Ramos (cell line): ENCODE data around the gene FAU.

Experiments
- in situ Hi-C: fragments of 300-500 bp; cut with MboI; formaldehyde crosslinking; loops from one replicate; pipeline ENCODE4 v1.14.3; 2022; ENCODE audit warnings: low sequenced_read_pairs; ENCODE audit not compliant: unreplicated experiment

The FAU gene

DNA sequence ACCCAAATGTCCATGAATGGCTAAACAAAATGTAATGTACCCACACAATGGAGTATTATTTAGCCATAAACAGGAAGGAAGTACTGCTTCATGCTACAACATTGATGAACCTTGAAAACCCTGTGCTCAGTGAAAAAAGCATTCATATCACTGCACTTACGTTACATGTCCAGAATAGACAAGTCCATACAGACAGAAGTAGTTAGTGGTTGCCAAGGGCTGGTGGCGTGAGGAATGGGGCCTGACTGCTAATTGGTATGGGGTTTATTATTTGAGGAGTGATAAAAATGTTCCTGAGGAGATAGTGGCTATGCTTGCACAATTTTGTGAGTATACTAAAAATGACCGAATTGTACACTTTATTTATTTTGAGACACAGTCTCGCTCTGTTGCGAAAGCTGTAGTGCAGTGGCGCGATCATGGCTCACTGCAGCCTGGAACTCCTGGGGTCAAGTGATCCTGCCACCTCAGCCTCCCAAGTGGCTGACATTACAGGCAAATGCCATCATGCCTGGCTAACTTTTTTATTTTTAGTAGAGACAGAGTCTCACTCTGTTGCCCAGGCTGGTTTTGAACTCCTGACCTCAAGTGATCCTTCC, 20.1 kb upstream of the FAU start:
- in situ Hi-C loops, result loop anchor here (25.0 kb wide), 1 partner anchor 905 kb away; the partner anchor contains the start of genes DNAJC4, FKBP2, NUDT22 and PPP1R14B

- in situ Hi-C loops, result loop anchor here (25.0 kb wide), 1 partner anchor 899 kb away; the partner anchor contains the start of genes DNAJC4, FKBP2, NUDT22 and PPP1R14B
These were observed 14.7 kb upstream of the FAU start for GRCh38 chr11:65136515-65137096.

- in situ Hi-C loops, result loop anchor here (25.0 kb wide), 1 partner anchor 898 kb away; the partner anchor contains the start of genes DNAJC4, FKBP2, NUDT22 and PPP1R14B
These were observed 13.8 kb upstream of the FAU start for GRCh38 chr11:65135633-65136145.

GRCh38 chr11:65134952-65135632, 13.2 kb upstream of the FAU start:
- in situ Hi-C loops, result loop anchor here (25.0 kb wide), 1 partner anchor 898 kb away; the partner anchor contains the start of genes DNAJC4, FKBP2, NUDT22 and PPP1R14B

GRCh38 chr11:65134240-65134951, 12.5 kb upstream of the FAU start, which contains the start of gene SYVN1:
SYVN1 (minus strand) TSS chr11:65134519; CDS start chr11:65133601, 918 bp downstream.
- in situ Hi-C loops, result loop anchor here (25.0 kb wide), 1 partner anchor 897 kb away; the partner anchor contains the start of genes DNAJC4, FKBP2, NUDT22 and PPP1R14B

GRCh38 chr11:65133724-65134123, 11.8 kb upstream of the FAU start:
- in situ Hi-C loops, result loop anchor here (25.0 kb wide), 1 partner anchor 896 kb away; the partner anchor contains the start of genes DNAJC4, FKBP2, NUDT22 and PPP1R14B

- in situ Hi-C loops, result loop anchor here (25.0 kb wide), 1 partner anchor 896 kb away; the partner anchor contains the start of genes DNAJC4, FKBP2, NUDT22 and PPP1R14B
These were observed 11.2 kb upstream of the FAU start for GRCh38 chr11:65132988-65133700.

GRCh38 chr11:65132238-65132987, 10.5 kb upstream of the FAU start:
- in situ Hi-C loops, result loop anchor here (25.0 kb wide), 1 partner anchor 895 kb away; the partner anchor contains the start of genes DNAJC4, FKBP2, NUDT22 and PPP1R14B

- in situ Hi-C loops, result loop anchor here (25.0 kb wide), 1 partner anchor 895 kb away; the partner anchor contains the start of genes DNAJC4, FKBP2, NUDT22 and PPP1R14B
These were observed 9.9 kb upstream of the FAU start for GRCh38 chr11:65131895-65132237.

GRCh38 chr11:65131417-65131776, 9.5 kb upstream of the FAU start:
- in situ Hi-C loops, result loop anchor here (25.0 kb wide), 1 partner anchor 894 kb away; the partner anchor contains the start of genes DNAJC4, FKBP2, NUDT22 and PPP1R14B

DNA sequence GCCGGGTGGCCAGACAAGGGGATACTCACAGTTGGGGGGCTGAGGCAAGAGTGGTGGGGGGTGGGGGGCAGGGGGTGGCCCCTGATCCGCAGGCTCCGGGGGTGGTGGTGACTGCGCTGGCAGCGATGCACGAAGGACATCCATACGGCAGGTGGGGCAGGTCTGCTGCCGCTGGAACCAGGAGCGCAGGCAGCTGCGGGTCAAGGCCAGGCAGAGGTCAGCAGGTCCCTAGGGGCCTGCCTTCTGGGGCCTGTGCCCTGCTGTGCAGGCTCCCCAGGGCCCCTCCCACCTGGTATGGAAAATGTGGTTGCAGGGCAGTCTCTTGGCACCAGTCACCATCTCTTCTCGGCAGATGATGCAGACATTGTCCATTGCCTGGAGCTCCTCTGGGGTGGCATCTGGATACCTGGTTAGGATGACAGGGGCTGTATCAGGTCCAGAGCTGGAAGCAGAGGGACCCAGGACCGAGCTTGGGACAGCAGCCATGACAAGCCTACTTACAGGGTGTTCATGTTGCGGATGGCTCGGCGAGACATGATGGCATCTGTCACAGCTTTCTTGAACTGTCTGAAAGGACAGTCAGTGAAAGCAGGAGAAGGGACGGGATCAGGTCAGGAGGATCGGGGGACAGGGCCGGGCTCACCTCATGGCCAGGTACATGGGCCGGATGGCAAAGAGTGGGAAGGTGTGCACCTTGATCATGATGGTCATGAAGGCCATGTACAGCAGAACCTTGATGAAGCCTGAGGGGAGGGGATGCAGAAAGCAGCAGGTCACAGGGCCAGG, 8.9 kb upstream of the FAU start:
- in situ Hi-C loops, result loop anchor here (25.0 kb wide), 1 partner anchor 894 kb away; the partner anchor contains the start of genes DNAJC4, FKBP2, NUDT22 and PPP1R14B

DNA sequence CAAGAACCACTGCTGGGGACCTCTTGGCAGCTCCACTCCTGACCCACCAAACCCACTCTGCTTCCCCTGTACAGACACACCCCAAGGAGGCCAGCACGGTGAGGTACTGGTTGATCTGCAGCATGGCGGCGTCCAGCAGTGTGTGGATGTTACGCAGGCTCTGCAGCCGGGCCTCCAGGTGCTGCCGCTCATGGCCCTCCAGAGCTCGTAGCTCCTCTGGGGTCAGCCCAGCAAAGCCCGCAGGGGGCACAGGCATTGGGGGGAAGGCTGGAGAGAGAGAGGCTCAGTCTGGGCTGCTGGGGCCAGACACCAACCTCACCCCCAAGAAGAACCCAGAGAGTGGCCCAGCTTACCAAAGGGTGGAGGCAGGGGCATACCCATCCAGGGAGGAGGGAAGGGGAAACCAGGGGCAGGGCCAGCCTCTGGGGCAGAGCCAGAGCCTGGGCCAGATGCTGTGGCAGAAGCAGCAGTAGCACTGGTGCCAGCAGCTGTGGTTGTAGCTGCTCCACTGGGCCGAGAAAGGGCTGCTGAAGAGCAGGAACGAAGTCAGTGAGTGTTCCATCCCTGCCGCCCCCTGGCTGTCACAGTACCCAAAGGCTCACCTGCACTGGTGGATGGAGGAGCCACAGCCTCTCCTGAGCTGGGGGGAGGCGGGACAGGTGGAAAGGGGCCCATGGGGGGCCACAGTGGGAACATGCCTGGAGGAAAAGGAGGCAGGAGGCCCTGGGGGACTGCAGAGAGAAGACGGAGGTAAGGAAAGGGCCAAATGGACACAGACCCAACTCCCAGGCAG, 7.9 kb upstream of the FAU start:
- in situ Hi-C loops, result loop anchor here (25.0 kb wide), 1 partner anchor 893 kb away; the partner anchor contains the start of genes DNAJC4, FKBP2, NUDT22 and PPP1R14B

DNA sequence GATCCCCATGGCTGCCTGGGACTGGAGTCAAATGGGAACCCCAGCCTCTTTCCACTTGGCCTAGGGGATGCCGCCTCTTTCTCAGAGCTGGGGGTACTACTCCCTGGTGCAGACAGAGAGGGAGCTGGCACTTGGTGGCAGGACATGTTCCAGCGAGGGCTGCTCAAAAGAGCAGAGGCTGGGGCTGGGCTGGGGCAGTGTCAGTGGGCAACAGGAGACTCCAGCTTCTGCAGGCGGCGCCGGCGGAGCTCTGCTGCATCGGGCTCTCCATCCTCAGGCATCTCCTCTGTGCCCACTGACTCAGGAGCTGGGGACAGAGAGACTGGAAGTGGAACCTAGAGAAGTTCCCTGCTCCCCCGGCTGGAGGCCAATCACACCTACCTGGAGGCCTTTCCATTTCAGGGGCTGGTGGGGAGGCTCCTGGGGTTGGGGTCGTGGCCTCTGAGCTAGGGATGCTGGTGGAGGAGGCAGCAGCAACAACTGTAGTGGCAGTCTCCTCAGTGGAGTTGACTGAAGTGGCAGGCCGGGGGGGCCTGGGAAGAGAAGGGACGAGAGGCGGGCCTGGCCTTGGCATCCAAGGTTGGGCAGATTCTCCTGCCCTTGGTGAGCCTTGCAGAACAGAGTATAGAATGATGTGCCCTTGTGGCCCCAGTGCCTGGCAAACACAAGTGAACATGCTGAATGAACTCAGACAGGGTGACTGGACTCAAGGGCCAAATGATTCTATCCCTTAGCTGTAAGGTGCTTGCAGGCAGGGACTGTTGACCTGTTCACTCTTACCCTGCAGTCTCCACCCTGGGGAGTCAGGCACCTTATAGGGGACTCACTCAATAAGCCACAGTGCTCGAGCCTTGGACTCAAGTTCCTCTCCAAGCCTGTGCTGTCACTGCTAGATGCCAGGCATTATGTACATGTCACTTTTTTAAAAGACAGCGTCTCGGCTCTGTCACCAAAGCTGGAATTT, 6.5 kb upstream of the FAU start:
- in situ Hi-C loops, result loop anchor here (25.0 kb wide), 1 partner anchor 891 kb away; the partner anchor contains the start of genes DNAJC4, FKBP2, NUDT22 and PPP1R14B

- in situ Hi-C loops, result loop anchor here (25.0 kb wide), 1 partner anchor 890 kb away; the partner anchor contains the start of genes DNAJC4, FKBP2, NUDT22 and PPP1R14B
These were observed 5.7 kb upstream of the FAU start for GRCh38 chr11:65127473-65128181.
